ENCODE results near the gene KIF13A.

GRCh38 chr6:17879184-17879583 lies 108.3 kb downstream of the KIF13A start:
- TF ChIP-seq CTCF (IDR thresholded peaks at IDR 0.05) (no peak), POLR2A (IDR thresholded peaks at IDR 0.05) (no peak)
